A549 (cell line): ENCODE results near the gene TSR3. TPM values are rescaled to one million over a fixed set of nuclear protein-coding genes. Genes with fewer than 3 reads are reported as not detected.

Experiments used
- ATAC-seq, 2 experiments: fragments of 200-7000 bp in 1 of 2; fragments of >200 bp in 1 of 2; cut with Nextera tagmentation in 1 of 2; cut with Tn5 transposase in 1 of 2; 3 replicates each; pipeline versions ENCODE4 v1.8.0 to v1.9.1; 2018 to 2020; ENCODE audit warnings: mild to moderate bottlenecking in 1 of 2, moderate library complexity in 1 of 2
- CTCF ChIA-PET: fragments of 300-600 bp; sonication (Branson Sonifier 250); formaldehyde crosslinking; extraction: SDS; loops from one replicate; lab custom pipeline; 2021; ENCODE audit warnings: antibody characterized with exemption, inconsistent platforms; lab: Yijun Ruan, JAX
- POLR2A ChIA-PET: fragments of 350-600 bp; formaldehyde crosslinking; extraction: SDS; loops from one replicate; lab custom pipeline; 2021; ENCODE audit warnings: antibody characterized with exemption, inconsistent platforms; lab: Yijun Ruan, JAX
- DNase-seq, 2 experiments: peaks; one replicate each; pipeline versions ENCODE4 v3.0.0 to v3.0.0-alpha.2; 2011 to 2016; ENCODE audit warnings: low read depth in 1 of 2, low spot score in 1 of 2
- FAIRE-seq: peaks from 2 replicates; lab custom pipeline; 2011; peaks lifted over from hg19 to GRCh38; lab: Jason Lieb, UNC
- H3K27ac ChIP-seq, 2 experiments: fragments of >200 bp; sonication (Bioruptor Twin); formaldehyde crosslinking; 3 replicates each; pipeline ENCODE4 v1.5.1; 2016 to 2017
- H3K4me1 ChIP-seq: fragments of >200 bp; sonication (Bioruptor Twin); formaldehyde crosslinking; 3 replicates; pipeline ENCODE4 v1.6.1; 2016
- H3K4me2 ChIP-seq: fragments of >200 bp; sonication (Bioruptor Twin); formaldehyde crosslinking; 3 replicates; pipeline ENCODE4 v1.6.1; 2016
- H3K4me3 ChIP-seq: fragments of >200 bp; sonication (Bioruptor Twin); formaldehyde crosslinking; 3 replicates; pipeline ENCODE4 v1.5.1; 2016
- H3K9me3 ChIP-seq: fragments of >200 bp; sonication (Bioruptor Twin); formaldehyde crosslinking; 3 replicates; pipeline ENCODE4 v1.6.1; 2016
- CBX8 ChIP-seq: fragments of 200-600 bp; sonication (generic); IDR thresholded peaks from 2 replicates; pipeline ENCODE4 v1.6.1; 2016
- CEBPB ChIP-seq, 2 experiments: fragments of >200 bp in 1 of 2; sonication (Bioruptor Twin) in 1 of 2; formaldehyde crosslinking in 1 of 2; IDR thresholded peaks; 2 replicates each; pipeline ENCODE4 v1.6.1; 2012 to 2016
- CHD4 ChIP-seq: fragments of 200-600 bp; sonication (generic); IDR thresholded peaks from 2 replicates; pipeline ENCODE4 v1.6.1; 2016; ENCODE audit warnings: antibody characterized with exemption, mild to moderate bottlenecking, borderline replicate concordance
- EHF ChIP-seq: fragments of 250-450 bp; sonication (Bioruptor Pico); IDR thresholded peaks from 2 replicates; pipeline ENCODE4 v1.5.0; 2020; ENCODE audit warnings: mild to moderate bottlenecking
- FOSB ChIP-seq: fragments of 250-450 bp; sonication (Bioruptor Pico); IDR thresholded peaks from 2 replicates; pipeline ENCODE4 v1.5.0; 2020; ENCODE audit warnings: mild to moderate bottlenecking, moderate library complexity
- FOXS1 ChIP-seq: fragments of 250-450 bp; sonication (Bioruptor Pico); IDR thresholded peaks from 2 replicates; pipeline ENCODE4 v1.5.0; 2020; ENCODE audit warnings: mild to moderate bottlenecking, moderate library complexity
- HEYL ChIP-seq: fragments of 250-450 bp; sonication (Bioruptor Pico); IDR thresholded peaks from 2 replicates; pipeline ENCODE4 v1.8.0; 2021; ENCODE audit warnings: mild to moderate bottlenecking, moderate library complexity
- HOXB13 ChIP-seq: fragments of 250-450 bp; sonication (Bioruptor Pico); IDR thresholded peaks from 2 replicates; pipeline ENCODE4 v1.5.0; 2020; ENCODE audit warnings: low read depth, mild to moderate bottlenecking, moderate library complexity
- JUN ChIP-seq, 2 experiments: fragments of >200 bp; sonication (Bioruptor Twin); formaldehyde crosslinking; IDR thresholded peaks; 2 replicates in 1 of 2; 3 replicates in 1 of 2; pipeline ENCODE4 v1.6.1; 2016 to 2017
- JUNB ChIP-seq: fragments of >200 bp; sonication (Bioruptor Twin); formaldehyde crosslinking; IDR thresholded peaks from 2 replicates; pipeline ENCODE4 v1.6.1; 2016
- MAFK ChIP-seq: fragments of 450-650 bp; IDR thresholded peaks from 2 replicates; pipeline ENCODE4 v1.6.1; 2014; ENCODE audit not compliant: partially characterized antibody
- MAZ ChIP-seq: fragments of 150-350 bp; IDR thresholded peaks from 2 replicates; pipeline ENCODE4 v1.6.1; 2014; ENCODE audit warnings: antibody characterized with exemption, low read depth, low read length, borderline replicate concordance
- RCOR1 ChIP-seq: fragments of 150-350 bp; IDR thresholded peaks from 2 replicates; pipeline ENCODE4 v1.6.1; 2014; ENCODE audit warnings: antibody characterized with exemption, low read length, low read depth
- ZC3H11A ChIP-seq: fragments of 450-650 bp; IDR thresholded peaks from 2 replicates; pipeline ENCODE4 v1.6.1; 2014; ENCODE audit warnings: antibody characterized with exemption, mild to moderate bottlenecking
- ZFP36 ChIP-seq: fragments of 450-650 bp; IDR thresholded peaks from 2 replicates; pipeline ENCODE4 v1.6.1; 2014; ENCODE audit warnings: borderline replicate concordance; ENCODE audit not compliant: partially characterized antibody
- ZNF302 ChIP-seq: fragments of 250-450 bp; sonication (Bioruptor Pico); IDR thresholded peaks from 2 replicates; pipeline ENCODE4 v1.9.0; 2021; ENCODE audit warnings: inconsistent platforms, mild to moderate bottlenecking, moderate library complexity
- ZSCAN20 ChIP-seq: fragments of 250-450 bp; sonication (Bioruptor Pico); IDR thresholded peaks from 2 replicates; pipeline ENCODE4 v1.8.0; 2022; ENCODE audit warnings: mild to moderate bottlenecking, moderate library complexity
- whole genome bisulfite sequencing: methylation state at CpG from one replicate; pipeline ENCODE4 v1.1.6; 2017; ENCODE audit errors: missing lambda C conversion rate; 5-methylcytosine and 5-hydroxymethylcytosine counted together
- polyA plus RNA-seq, 4 experiments: library from polyadenylated mRNA; depleted of rRNA in 3 of 4; stranded (reverse); fragments of >200 nt; fragmentation: RNase III in 1 of 4; extraction: RNeasy Plus Mini Kit Qiagen cat#74134 plus additional on column Dnase treatment in 1 of 4; gene quantifications; 2 replicates in 3 of 4; 3 replicates in 1 of 4; pipeline ENCODE4 v1.2.3, GENCODE V29; 2011 to 2017
- TF ChIP-seq, protein P1 (sequence below): fragments of 450-650 bp; IDR thresholded peaks from 2 replicates; pipeline ENCODE4 v1.6.1; 2014; ENCODE audit warnings: antibody characterized with exemption
- TF ChIP-seq, protein P2 (sequence below): fragments of 200-600 bp; sonication (generic); IDR thresholded peaks from 2 replicates; pipeline ENCODE4 v1.6.1; 2016; ENCODE audit warnings: antibody characterized with exemption, mild to moderate bottlenecking, moderate library complexity
- TF ChIP-seq, protein P3 (sequence below): fragments of 250-450 bp; sonication (Bioruptor Pico); IDR thresholded peaks from 2 replicates; pipeline ENCODE4 v1.5.0; 2020; ENCODE audit warnings: low read depth, mild to moderate bottlenecking, moderate library complexity

The TSR3 gene
- polyA plus RNA-seq, 2 of the 4 experiments (the other 2 are of a cell fraction), result 32.6 to 52.3 TPM

DNA sequence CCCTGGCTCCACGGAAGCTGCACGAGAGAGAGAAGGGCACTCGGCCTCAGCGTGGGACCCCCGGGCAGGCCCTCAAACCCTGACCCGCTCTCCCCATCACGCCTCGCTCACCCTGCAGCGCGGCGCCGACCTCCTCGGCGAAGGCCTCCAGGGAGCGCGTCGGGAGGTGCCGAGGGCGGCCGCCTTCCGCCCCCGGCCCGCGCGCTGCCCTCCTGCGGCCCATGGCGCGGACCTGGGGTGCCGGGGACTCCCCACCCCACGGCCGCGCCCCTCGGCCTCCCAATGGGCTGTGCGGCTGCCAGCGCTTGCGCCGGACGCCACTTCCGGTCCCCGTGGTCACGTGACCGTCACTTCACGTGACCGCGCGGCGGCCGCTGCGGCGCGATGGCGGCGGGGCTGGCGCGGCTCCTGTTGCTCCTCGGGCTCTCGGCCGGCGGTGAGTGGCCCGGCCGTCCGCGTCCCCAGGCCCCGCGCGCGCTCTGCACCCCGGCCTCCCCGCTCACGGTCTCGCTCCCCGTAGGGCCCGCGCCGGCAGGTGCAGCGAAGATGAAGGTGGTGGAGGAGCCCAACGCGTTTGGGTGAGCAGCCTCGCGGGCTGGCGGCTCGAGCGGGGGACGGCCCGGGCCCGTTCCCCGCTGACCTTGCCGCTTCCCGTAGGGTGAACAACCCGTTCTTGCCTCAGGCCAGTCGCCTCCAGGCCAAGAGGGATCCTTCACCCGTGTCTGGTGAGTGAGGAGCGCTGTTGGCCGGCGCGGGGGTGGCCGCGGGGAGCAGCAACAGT, at the start of gene TSR3, which contains the start of gene GNPTG (continued):
- TF ChIP-seq, protein P1, sequence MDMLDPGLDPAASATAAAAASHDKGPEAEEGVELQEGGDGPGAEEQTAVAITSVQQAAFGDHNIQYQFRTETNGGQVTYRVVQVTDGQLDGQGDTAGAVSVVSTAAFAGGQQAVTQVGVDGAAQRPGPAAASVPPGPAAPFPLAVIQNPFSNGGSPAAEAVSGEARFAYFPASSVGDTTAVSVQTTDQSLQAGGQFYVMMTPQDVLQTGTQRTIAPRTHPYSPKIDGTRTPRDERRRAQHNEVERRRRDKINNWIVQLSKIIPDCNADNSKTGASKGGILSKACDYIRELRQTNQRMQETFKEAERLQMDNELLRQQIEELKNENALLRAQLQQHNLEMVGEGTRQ, result peak; percentile 97
- TF ChIP-seq ZFP36, result no peak
- no peak for TF ChIP-seq HOXB13 (CRISPR knock-in tag)
- no peak for TF ChIP-seq FOSB (CRISPR knock-in tag)
- TF ChIP-seq ZNF302 (CRISPR knock-in tag), result no peak
- peak; percentile 9 for TF ChIP-seq MAFK
- no peak for TF ChIP-seq FOXS1
- TF ChIP-seq JUNB, result no peak
- TF ChIP-seq CBX8, result no peak
- TF ChIP-seq RCOR1, result no peak
- TF ChIP-seq CEBPB (IDR thresholded peaks at IDR 0.05), result no peak
- TF ChIP-seq, protein P2, sequence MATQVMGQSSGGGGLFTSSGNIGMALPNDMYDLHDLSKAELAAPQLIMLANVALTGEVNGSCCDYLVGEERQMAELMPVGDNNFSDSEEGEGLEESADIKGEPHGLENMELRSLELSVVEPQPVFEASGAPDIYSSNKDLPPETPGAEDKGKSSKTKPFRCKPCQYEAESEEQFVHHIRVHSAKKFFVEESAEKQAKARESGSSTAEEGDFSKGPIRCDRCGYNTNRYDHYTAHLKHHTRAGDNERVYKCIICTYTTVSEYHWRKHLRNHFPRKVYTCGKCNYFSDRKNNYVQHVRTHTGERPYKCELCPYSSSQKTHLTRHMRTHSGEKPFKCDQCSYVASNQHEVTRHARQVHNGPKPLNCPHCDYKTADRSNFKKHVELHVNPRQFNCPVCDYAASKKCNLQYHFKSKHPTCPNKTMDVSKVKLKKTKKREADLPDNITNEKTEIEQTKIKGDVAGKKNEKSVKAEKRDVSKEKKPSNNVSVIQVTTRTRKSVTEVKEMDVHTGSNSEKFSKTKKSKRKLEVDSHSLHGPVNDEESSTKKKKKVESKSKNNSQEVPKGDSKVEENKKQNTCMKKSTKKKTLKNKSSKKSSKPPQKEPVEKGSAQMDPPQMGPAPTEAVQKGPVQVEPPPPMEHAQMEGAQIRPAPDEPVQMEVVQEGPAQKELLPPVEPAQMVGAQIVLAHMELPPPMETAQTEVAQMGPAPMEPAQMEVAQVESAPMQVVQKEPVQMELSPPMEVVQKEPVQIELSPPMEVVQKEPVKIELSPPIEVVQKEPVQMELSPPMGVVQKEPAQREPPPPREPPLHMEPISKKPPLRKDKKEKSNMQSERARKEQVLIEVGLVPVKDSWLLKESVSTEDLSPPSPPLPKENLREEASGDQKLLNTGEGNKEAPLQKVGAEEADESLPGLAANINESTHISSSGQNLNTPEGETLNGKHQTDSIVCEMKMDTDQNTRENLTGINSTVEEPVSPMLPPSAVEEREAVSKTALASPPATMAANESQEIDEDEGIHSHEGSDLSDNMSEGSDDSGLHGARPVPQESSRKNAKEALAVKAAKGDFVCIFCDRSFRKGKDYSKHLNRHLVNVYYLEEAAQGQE, result no peak
- no peak for TF ChIP-seq HEYL
- TF ChIP-seq MAZ, result no peak
- TF ChIP-seq CHD4, result no peak
- TF ChIP-seq, protein P3, sequence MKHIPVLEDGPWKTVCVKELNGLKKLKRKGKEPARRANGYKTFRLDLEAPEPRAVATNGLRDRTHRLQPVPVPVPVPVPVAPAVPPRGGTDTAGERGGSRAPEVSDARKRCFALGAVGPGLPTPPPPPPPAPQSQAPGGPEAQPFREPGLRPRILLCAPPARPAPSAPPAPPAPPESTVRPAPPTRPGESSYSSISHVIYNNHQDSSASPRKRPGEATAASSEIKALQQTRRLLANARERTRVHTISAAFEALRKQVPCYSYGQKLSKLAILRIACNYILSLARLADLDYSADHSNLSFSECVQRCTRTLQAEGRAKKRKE (CRISPR knock-in tag), result 0 out of 2 replicates have a peak, but pooled peaks have one; percentile 19

DNA sequence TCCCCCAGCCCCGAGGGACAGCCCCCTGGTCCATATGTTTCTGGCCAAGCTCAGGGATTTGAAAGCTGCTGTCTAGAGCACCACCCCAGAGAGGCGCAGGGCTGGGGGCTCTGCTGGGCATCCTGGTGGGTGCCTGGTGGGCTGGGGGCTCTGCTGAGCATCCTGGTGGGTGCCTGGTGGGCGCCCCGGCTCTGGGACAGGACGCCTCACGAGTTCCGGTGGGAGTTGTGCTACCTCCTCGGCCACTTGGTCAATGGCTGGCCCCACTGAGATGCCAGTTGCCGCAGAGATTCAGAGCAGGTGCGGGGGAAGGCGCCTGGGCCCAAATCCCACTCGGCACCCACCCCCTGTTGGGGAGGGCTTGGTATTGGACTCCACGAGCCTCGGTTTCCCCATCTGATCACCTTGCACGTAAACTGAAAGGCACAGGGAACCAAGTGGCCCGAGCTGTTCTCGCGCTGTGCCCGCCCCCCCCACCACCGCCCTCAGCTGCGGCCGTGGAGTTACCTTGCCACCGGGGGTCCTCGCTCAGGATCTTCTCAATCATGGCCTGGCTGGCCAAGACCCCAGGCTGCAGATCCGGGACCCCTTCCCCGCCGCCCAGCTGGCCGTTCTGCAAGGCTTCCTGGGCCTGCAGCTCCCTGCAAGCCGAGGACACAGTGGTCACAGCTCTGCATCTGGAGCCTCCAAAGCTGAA, 49.5 kb upstream of the TSR3 start:
- no peak for FAIRE-seq
- ATAC-seq, result no peak
- Histone ChIP-seq H3K27ac (no peak overlapping the region), H3K4me2 (no peak overlapping the region), H3K9me3 (no peaks in the 10 kb centered on the region), H3K4me1 (no peaks in the 10 kb centered on the region), H3K4me3 (no peak overlapping the region)
- ChIA-PET CTCF (interaction anchor here (0.5 to 1.4 kb wide), 6 partner anchors 12 to 1192 kb away, joined by 3 to 6 read pairs (median 4); no protein-coding TSS in a partner anchor), POLR2A (no interaction called here)
- 84% methylated on average over 14 of the region's 29 CpGs for WGBS
- TF ChIP-seq ZSCAN20 (CRISPR knock-in tag) (no peak), ZC3H11A (no peak), JUN (IDR thresholded peaks at IDR 0.05) (no peak), EHF (CRISPR knock-in tag) (no peak)
- no peak for DNase-seq
